A673 (cell line): ENCODE measurements around the gene CHRD.

ENCODE experiments used
- CTCF ChIP-seq: fragments of 300-800, 200-600 bp; sonication (generic); conservative IDR thresholded peaks from 2 replicates; pipeline ENCODE4 v1.5.1; 2017; ENCODE audit warnings: low read depth, mild to moderate bottlenecking, antibody characterized with exemption, low read length, moderate library complexity, mixed read lengths
- EZH2 ChIP-seq: fragments of 200-600 bp; sonication (generic); IDR thresholded peaks from 2 replicates; pipeline ENCODE4 v1.6.1; 2017; ENCODE audit warnings: borderline replicate concordance, low read depth, mild to moderate bottlenecking, mixed read lengths, antibody characterized with exemption, low read length; ENCODE audit not compliant: poor library complexity, severe bottlenecking

DNA sequence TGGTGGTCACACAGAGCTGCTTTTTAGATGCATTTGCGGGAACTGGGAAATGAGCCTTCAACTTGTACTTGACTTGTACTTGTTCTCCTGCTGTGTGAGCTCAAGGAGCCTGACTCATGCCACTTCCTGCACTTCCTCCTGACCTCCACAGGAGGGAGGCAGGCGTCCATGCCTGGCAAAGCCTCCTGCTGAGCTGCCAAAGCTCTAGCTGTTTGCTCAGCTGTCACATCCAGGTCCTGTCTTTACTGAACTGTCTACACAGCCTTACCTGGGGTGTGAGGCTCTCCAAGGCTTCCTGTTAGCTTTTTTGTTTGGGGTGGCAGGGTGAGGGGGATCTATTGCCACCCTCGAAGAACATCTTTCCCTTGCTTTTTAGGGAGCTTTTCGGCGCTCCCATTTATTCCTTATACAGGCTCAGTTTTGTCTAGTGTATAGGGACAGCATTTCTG lies 8.3 kb upstream of the CHRD start:
- TF ChIP-seq CTCF (peak; percentile 89), EZH2 (no peak)
